OCI-LY7 (cell line): ENCODE data around the gene CRTAC1. TPM values are rescaled to one million over a fixed set of nuclear protein-coding genes. Genes with fewer than 3 reads are reported as not detected.

Source experiments
- BruUV-seq: library from RNA; stranded (reverse); fragments of 400-500 nt; replicated peaks from 2 replicates; lab custom pipeline; 2021; lab: Mats Ljungman, UMichigan
- CTCF ChIA-PET: fragments of 300-600 bp; sonication (Branson Sonifier 250); formaldehyde crosslinking; loops from one replicate; lab custom pipeline; 2022; ENCODE audit warnings: antibody characterized with exemption; ENCODE audit not compliant: unreplicated experiment; lab: Charles Lee
- POLR2A ChIA-PET: fragments of 300-600 bp; sonication (Branson Sonifier 250); formaldehyde crosslinking; loops from one replicate; lab custom pipeline; 2022; ENCODE audit warnings: antibody characterized with exemption; lab: Charles Lee
- DNase-seq: peaks from one replicate; pipeline ENCODE4 v3.0.0-alpha.2; 2015; ENCODE audit warnings: low spot score
- H2AFZ ChIP-seq: fragments of 200-600 bp; sonication (generic), shearing (Covaris generic); 2 replicates; pipeline ENCODE4 v1.6.1; 2014; ENCODE audit warnings: mild to moderate bottlenecking, antibody characterized with exemption, low read length, moderate library complexity
- H3K27ac ChIP-seq: fragments of 200-600 bp; sonication (generic); 2 replicates; pipeline ENCODE4 v1.5.1; 2014; ENCODE audit warnings: mixed run types, low read depth, mild to moderate bottlenecking, moderate library complexity, low read length, inconsistent platforms; ENCODE audit not compliant: poor library complexity, severe bottlenecking
- H3K36me3 ChIP-seq: fragments of 200-600 bp; sonication (generic); 2 replicates; pipeline ENCODE4 v1.6.1; 2014; ENCODE audit warnings: mild to moderate bottlenecking, antibody characterized with exemption, low read length, moderate library complexity, mixed read lengths; ENCODE audit not compliant: insufficient read depth
- H3K4me1 ChIP-seq: fragments of 200-600 bp; sonication (generic); 2 replicates; pipeline ENCODE4 v1.5.1; 2014; ENCODE audit warnings: mild to moderate bottlenecking, low read length; ENCODE audit not compliant: insufficient read depth, poor library complexity, severe bottlenecking
- H3K4me2 ChIP-seq: fragments of 200-600 bp; sonication (generic); 2 replicates; pipeline ENCODE4 v1.6.1; 2014; ENCODE audit warnings: mild to moderate bottlenecking, low read length
- H3K4me3 ChIP-seq: fragments of 200-600 bp; sonication (generic); 2 replicates; pipeline ENCODE4 v1.5.1; 2014; ENCODE audit warnings: mild to moderate bottlenecking, low read depth, low read length; ENCODE audit not compliant: poor library complexity, severe bottlenecking
- H3K79me2 ChIP-seq: fragments of 200-600 bp; sonication (generic); 2 replicates; pipeline ENCODE4 v1.6.1; 2016; ENCODE audit warnings: low read depth, mild to moderate bottlenecking, low read length, moderate library complexity, mixed read lengths; ENCODE audit not compliant: insufficient read depth
- H3K9me2 ChIP-seq: fragments of 200-600 bp; sonication (generic); 2 replicates; pipeline ENCODE4 v1.6.1; 2016; ENCODE audit warnings: mild to moderate bottlenecking, low read length, mixed read lengths; ENCODE audit not compliant: insufficient read depth
- H3K9me3 ChIP-seq: fragments of 200-600 bp; sonication (generic); 2 replicates; pipeline ENCODE4 v1.6.1; 2014; ENCODE audit warnings: mild to moderate bottlenecking, mixed run types, low read length, mixed read lengths
- H4K20me1 ChIP-seq: fragments of 200-600 bp; sonication (generic); 2 replicates; pipeline ENCODE4 v1.6.1; 2014; ENCODE audit warnings: mild to moderate bottlenecking, antibody characterized with exemption, low read length, moderate library complexity, mixed read lengths; ENCODE audit not compliant: insufficient read depth
- CTCF ChIP-seq: fragments of 200-600 bp; sonication (generic); conservative IDR thresholded peaks from 2 replicates; pipeline ENCODE4 v1.5.1; 2014; ENCODE audit warnings: mild to moderate bottlenecking, antibody characterized with exemption, low read length, moderate library complexity, mixed read lengths
- EZH2phosphoT487 ChIP-seq: fragments of 200-600 bp; sonication (generic); IDR thresholded peaks from 2 replicates; pipeline ENCODE4 v1.6.1; 2018; ENCODE audit warnings: low read depth, borderline replicate concordance, mild to moderate bottlenecking, mixed run types, antibody characterized with exemption, low read length, moderate library complexity, mixed read lengths
- intact Hi-C: fragments of 100-400 bp; cut with micrococcal nuclease; formaldehyde crosslinking; loops from one replicate; pipeline ENCODE4 v1.10.0; 2022; ENCODE audit not compliant: unreplicated experiment
- total RNA-seq, 2 experiments: library from RNA; depleted of rRNA in 1 of 2; stranded (reverse); fragments of >200 nt in 1 of 2; shearing (Covaris generic) in 1 of 2; gene quantifications; 2 replicates each; pipeline ENCODE4 v1.2.3, GENCODE V29; 2014 to 2022

The CRTAC1 gene
- total RNA-seq, 2 experiments from 2014 or later, result not detected

DNA sequence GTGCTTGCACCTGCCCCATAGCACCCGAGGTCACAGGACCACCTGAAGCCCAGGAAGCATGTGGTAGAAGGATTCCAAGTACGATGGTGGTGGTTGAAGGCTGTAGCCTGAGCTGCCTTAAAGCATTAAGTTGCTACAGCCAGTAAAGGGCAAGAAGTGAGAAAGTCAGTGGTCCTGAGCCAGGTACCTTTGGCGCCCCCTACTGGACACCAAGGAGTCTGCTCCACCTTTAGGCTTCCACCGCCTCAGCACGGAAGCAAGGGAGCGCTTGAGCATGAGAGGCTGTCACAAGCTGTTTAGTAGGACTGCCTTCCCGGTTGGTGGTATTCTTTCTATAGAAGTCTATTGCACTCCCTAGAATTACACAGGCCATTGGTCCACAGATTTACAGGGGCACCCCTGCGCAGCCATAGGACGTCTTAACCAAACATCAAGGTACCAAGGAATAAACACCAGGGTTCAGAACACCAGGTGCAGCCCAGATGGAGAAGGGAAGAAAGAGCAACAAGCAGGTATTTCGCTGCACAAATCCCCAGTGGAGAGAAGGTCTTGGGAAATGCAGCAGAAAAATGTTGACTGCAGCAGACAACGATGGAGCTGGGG is 2.2 kb downstream of the CRTAC1 start:
- intact Hi-C loops, result loop anchor here (5.0 kb wide), 1 partner anchor 116 kb away; no protein-coding TSS in a partner anchor
- H3K36me3 ChIP-seq, result no peaks in the 10 kb centered on the region
- TF ChIP-seq EZH2phosphoT487 (no peak), CTCF (peak; percentile 93)
- H3K27ac ChIP-seq, result no peak overlapping the region
- BruUV-seq, result no TSS peak
- no peaks in the 10 kb centered on the region for H3K79me2 ChIP-seq
- CTCF ChIA-PET, result interaction anchor here (0.6 kb wide), 1 partner anchor 12 kb away, joined by 3 read pairs; no protein-coding TSS in a partner anchor
- no peak overlapping the region for H2AFZ ChIP-seq
- no peaks in the 10 kb centered on the region for H3K4me1 ChIP-seq
- POLR2A ChIA-PET, result no interaction called here
- H3K9me2 ChIP-seq, result no peaks in the 10 kb centered on the region
- H3K4me2 ChIP-seq, result no peak overlapping the region
- no peaks in the 10 kb centered on the region for H3K9me3 ChIP-seq
- no peaks in the 10 kb centered on the region for H4K20me1 ChIP-seq
- DNase-seq, result peak; percentile 72
- no peak overlapping the region for H3K4me3 ChIP-seq

- H3K9me3 ChIP-seq, result no peaks in the 10 kb centered on the region
- no peak overlapping the region for H3K4me3 ChIP-seq
- no peak for DNase-seq
- TF ChIP-seq CTCF (no peak), EZH2phosphoT487 (no peak)
- no peaks in the 10 kb centered on the region for H3K4me1 ChIP-seq
- no peaks in the 10 kb centered on the region for H3K79me2 ChIP-seq
- H2AFZ ChIP-seq, result no peak overlapping the region
- H3K36me3 ChIP-seq, result no peaks in the 10 kb centered on the region
- ChIA-PET CTCF (no interaction called here), POLR2A (interaction anchor here (0.6 kb wide), 1 partner anchor 71 kb away, joined by 4 read pairs; no protein-coding TSS in a partner anchor)
- no peak overlapping the region for H3K27ac ChIP-seq
- H3K9me2 ChIP-seq, result no peaks in the 10 kb centered on the region
- intact Hi-C loops, result no loop called here
- no peaks in the 10 kb centered on the region for H4K20me1 ChIP-seq
- H3K4me2 ChIP-seq, result no peak overlapping the region
- no TSS peak for BruUV-seq
Measured at GRCh38 chr10:98023024-98023423, 7.4 kb downstream of the CRTAC1 start.

DNA sequence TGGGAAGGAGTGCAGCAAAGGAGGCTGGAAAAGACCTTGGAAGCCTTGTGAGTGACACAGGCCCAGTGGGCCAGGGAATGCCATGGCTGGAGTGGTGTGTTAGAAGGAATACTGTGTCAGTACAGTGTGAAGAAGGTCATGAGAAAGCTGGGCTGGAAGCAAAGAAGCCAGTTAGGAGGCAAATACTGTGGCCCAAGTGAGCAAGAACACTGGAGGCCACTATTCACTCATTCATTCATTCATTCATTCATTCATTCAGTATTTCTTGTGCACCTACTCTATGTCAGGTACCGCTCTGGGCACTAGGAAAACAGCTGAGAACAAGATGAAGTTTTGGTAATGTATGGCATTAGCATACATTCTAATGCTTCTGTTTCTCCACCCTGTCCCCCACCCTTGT is 9.6 kb downstream of the CRTAC1 start:
- CTCF ChIA-PET, result no interaction called here
- no peak overlapping the region for H3K4me2 ChIP-seq
- no TSS peak for BruUV-seq
- POLR2A ChIA-PET, result no interaction called here
- H3K4me1 ChIP-seq, result no peaks in the 10 kb centered on the region
- H3K79me2 ChIP-seq, result no peaks in the 10 kb centered on the region
- no peaks in the 10 kb centered on the region for H3K9me3 ChIP-seq
- H2AFZ ChIP-seq, result no peak overlapping the region
- intact Hi-C loops, result no loop called here
- H4K20me1 ChIP-seq, result no peaks in the 10 kb centered on the region
- TF ChIP-seq CTCF, result no peak
- no peak overlapping the region for H3K4me3 ChIP-seq
- DNase-seq, result no peak
- no peak overlapping the region for H3K27ac ChIP-seq
- H3K36me3 ChIP-seq, result no peaks in the 10 kb centered on the region
- no peaks in the 10 kb centered on the region for H3K9me2 ChIP-seq
